GM19455 (cell line): ENCODE results near the gene RBM8A.

Experiments
- ATAC-seq: cut with Tn5 transposase; IDR thresholded peaks from one replicate; pipeline ENCODE4 v1.9.1; 2021; ENCODE audit not compliant: unreplicated experiment

Gene RBM8A

GRCh38 chr1:145884675-145885074 is 42.6 kb downstream of the RBM8A start:
- no peak for ATAC-seq

- no peak for ATAC-seq
Observed at GRCh38 chr1:145879775-145880174, 47.5 kb downstream of the RBM8A start.

GRCh38 chr1:145878724-145879123 is 48.6 kb downstream of the RBM8A start:
- ATAC-seq = no peak

GRCh38 chr1:145877923-145878486 is 49.3 kb downstream of the RBM8A start:
- ATAC-seq = no peak

- ATAC-seq = no peak
Observed at GRCh38 chr1:145874646-145875045, 52.6 kb downstream of the RBM8A start.

GRCh38 chr1:145871994-145872924 is 55.0 kb downstream of the RBM8A start:
- no peak for ATAC-seq
